Vagina (tissue), 2 donors: Measurements from ENCODE around the gene FAF1. TPM values are rescaled to one million over a fixed set of nuclear protein-coding genes. Genes with fewer than 3 reads are reported as not detected.

Experiments used
- DNase-seq, 2 donors: peaks; one replicate each; pipeline ENCODE4 v3.0.0-alpha.2; 2017; ENCODE audit errors: extremely low spot score in 2 of 2
- H3K27ac ChIP-seq: fragments of 200-600 bp; sonication (generic); one replicate; pipeline ENCODE4 v1.5.1; 2019
- H3K27me3 ChIP-seq: fragments of 200-600 bp; sonication (generic); one replicate; pipeline ENCODE4 v1.5.1; 2019
- H3K36me3 ChIP-seq, 2 donors: fragments of 200-600 bp; sonication (generic); one replicate each; pipeline ENCODE4 v1.5.1; 2017 to 2019
- H3K4me1 ChIP-seq: fragments of 200-600 bp; sonication (generic); one replicate; pipeline ENCODE4 v1.5.1; 2019
- H3K4me3 ChIP-seq, 2 donors: fragments of 200-600 bp; sonication (generic); 1 replicate in 1 of 2; 2 replicates in 1 of 2; pipeline ENCODE4 v1.5.1; 2016 to 2019
- H3K9me3 ChIP-seq: fragments of 200-600 bp; sonication (generic); one replicate; pipeline ENCODE4 v1.5.1; 2019
- CTCF ChIP-seq, 3 experiments: fragments of 450-650 bp in 2 of 3; fragments of 200-600 bp in 1 of 3; sonication (generic) in 1 of 3; IDR thresholded peaks; one replicate each; pipeline ENCODE4 v1.5.1; 2017 to 2019; ENCODE audit warnings: antibody characterized with exemption in 3 of 3, mild to moderate bottlenecking in 2 of 3, moderate library complexity in 2 of 3
- POLR2A ChIP-seq, 2 donors: fragments of 450-650 bp; IDR thresholded peaks; one replicate each; pipeline ENCODE4 v1.6.1; 2017; ENCODE audit warnings: antibody characterized with exemption in 2 of 2, mild to moderate bottlenecking in 2 of 2, moderate library complexity in 2 of 2
- POLR2AphosphoS5 ChIP-seq, 2 donors: sonication (generic); formaldehyde crosslinking; IDR thresholded peaks; one replicate each; pipeline ENCODE4 v1.9.0; 2017; ENCODE audit warnings: antibody characterized with exemption in 2 of 2, mild to moderate bottlenecking in 2 of 2, low read depth in 1 of 2; ENCODE audit not compliant: insufficient read depth in 1 of 2
- intact Hi-C: fragments of 100-400 bp; cut with DNase I; formaldehyde crosslinking; loops from one replicate; pipeline ENCODE4 v1.15.1; 2023
- total RNA-seq: library from RNA; depleted of rRNA; stranded (reverse); fragments of >200 nt; gene quantifications from one replicate; pipeline ENCODE4 v1.2.3, GENCODE V29; 2016

FAF1 gene
- total RNA-seq, 1 donor from 2014 or later: 40.0 TPM

GRCh38 chr1:50982611-50983010 is 22.5 kb upstream of the FAF1 start:
- Histone ChIP-seq H3K27me3 (no peaks in the 10 kb centered on the region), H3K36me3 (no peaks in the 10 kb centered on the region), H3K4me3 (no peak overlapping the region), H3K9me3 (no peaks in the 10 kb centered on the region), H3K4me1 (no peaks in the 10 kb centered on the region), H3K27ac (peak overlapping the region; percentile 96)
- TF ChIP-seq POLR2AphosphoS5 (IDR thresholded peaks at IDR 0.05; ENCODE audit: insufficient read depth in 1 of 2, low read depth in 1 of 2) (no peak), CTCF (IDR thresholded peaks at IDR 0.05) (no peak), POLR2A (IDR thresholded peaks at IDR 0.05) (no peak)
- no peak for DNase-seq
- intact Hi-C loops: no loop called here

- intact Hi-C loops: no loop called here
- Histone ChIP-seq H3K4me3 (peak overlapping the region in 1 of 2 donors; percentile 6), H3K36me3 (no peaks in the 10 kb centered on the region), H3K27me3 (no peaks in the 10 kb centered on the region), H3K27ac (peak overlapping the region; percentile 96), H3K9me3 (no peaks in the 10 kb centered on the region), H3K4me1 (no peaks in the 10 kb centered on the region)
- DNase-seq: no peak
- TF ChIP-seq POLR2AphosphoS5 (IDR thresholded peaks at IDR 0.05; ENCODE audit: insufficient read depth in 1 of 2, low read depth in 1 of 2) (no peak), CTCF (IDR thresholded peaks at IDR 0.05) (no peak), POLR2A (IDR thresholded peaks at IDR 0.05) (no peak)
Observed at GRCh38 chr1:50981741-50982140, 21.7 kb upstream of the FAF1 start.

- no peaks in the 10 kb centered on the region for H3K4me1 ChIP-seq
- H3K27me3 ChIP-seq: no peaks in the 10 kb centered on the region
- intact Hi-C loops: no loop called here
Observed at GRCh38 chr1:50980505-50980904, 20.4 kb upstream of the FAF1 start.

GRCh38 chr1:50979937-50980336 is 19.9 kb upstream of the FAF1 start:
- DNase-seq: no peak
- Histone ChIP-seq H3K9me3 (no peaks in the 10 kb centered on the region), H3K36me3 (no peaks in the 10 kb centered on the region), H3K27me3 (no peaks in the 10 kb centered on the region), H3K4me1 (no peaks in the 10 kb centered on the region), H3K27ac (peak overlapping the region; percentile 96), H3K4me3 (no peak overlapping the region)
- no peak for TF ChIP-seq POLR2A (IDR thresholded peaks at IDR 0.05)
- intact Hi-C loops: no loop called here

More at GRCh38 chr1:50980505-50980904, 20.4 kb upstream of the FAF1 start:
- no peaks in the 10 kb centered on the region for H3K36me3 ChIP-seq
- no peak for TF ChIP-seq POLR2AphosphoS5 (IDR thresholded peaks at IDR 0.05; ENCODE audit: insufficient read depth in 1 of 2, low read depth in 1 of 2)
- TF ChIP-seq POLR2A (IDR thresholded peaks at IDR 0.05): no peak
- TF ChIP-seq CTCF (IDR thresholded peaks at IDR 0.05): no peak
- no peaks in the 10 kb centered on the region for H3K9me3 ChIP-seq
- no peak overlapping the region for H3K4me3 ChIP-seq
- DNase-seq: no peak
- H3K27ac ChIP-seq: peak overlapping the region; percentile 96

- Histone ChIP-seq H3K9me3 (no peaks in the 10 kb centered on the region), H3K4me1 (no peaks in the 10 kb centered on the region), H3K4me3 (peak overlapping the region; percentile 87 to 89), H3K36me3 (no peaks in the 10 kb centered on the region), H3K27me3 (no peaks in the 10 kb centered on the region), H3K27ac (peak overlapping the region; percentile 96)
- no peak for TF ChIP-seq POLR2A (IDR thresholded peaks at IDR 0.05)
- no peak for TF ChIP-seq POLR2AphosphoS5 (IDR thresholded peaks at IDR 0.05; ENCODE audit: insufficient read depth in 1 of 2, low read depth in 1 of 2)
- no peak for TF ChIP-seq CTCF (IDR thresholded peaks at IDR 0.05)
- intact Hi-C loops: no loop called here
- no peak for DNase-seq
Observed at GRCh38 chr1:50978852-50979781, 19.1 kb upstream of the FAF1 start.
